NCI-H128 (cell line): ENCODE data around the gene FITM1.

Experiments used
- DNase-seq: peaks from one replicate; lab custom pipeline; 2025; ENCODE audit not compliant: unreplicated experiment; lab: John Stamatoyannopoulos, UW

Gene FITM1

GRCh38 chr14:24179961-24180796 lies 49.7 kb downstream of the FITM1 start:
- no peak for DNase-seq

- DNase-seq: no peak
Measured at GRCh38 chr14:24181371-24182077, 51.1 kb downstream of the FITM1 start.
